CD4-positive, alpha-beta T cell (primary cell): Measurements from ENCODE around the gene GDPD5. TPM values are rescaled to one million over a fixed set of nuclear protein-coding genes. Genes with fewer than 3 reads are reported as not detected.

Experiments
- ATAC-seq: fragments of 200-7000 bp; cut with Tn5 transposase; one replicate; pipeline ENCODE4 v1.10.0; 2022; ENCODE audit warnings: mild to moderate bottlenecking; ENCODE audit not compliant: poor library complexity
- CTCF ChIA-PET: fragments of 350-600 bp; sonication (Branson Sonifier 250); formaldehyde crosslinking; loops from one replicate; lab custom pipeline; 2021; ENCODE audit warnings: antibody characterized with exemption, inconsistent platforms; lab: Charles Lee
- POLR2A ChIA-PET: fragments of 350-600 bp; sonication (Branson Sonifier 250); formaldehyde crosslinking; loops from one replicate; lab custom pipeline; 2021; ENCODE audit warnings: antibody characterized with exemption, inconsistent platforms; lab: Charles Lee
- DNase-seq, 14 experiments: peaks; one replicate each; pipeline ENCODE4 v3.0.0-alpha.2; 2013 to 2020; ENCODE audit warnings: mixed read lengths in 2 of 14
- H3K27ac ChIP-seq, 2 donors: one replicate each; pipeline versions ENCODE4 v1.5.1 to v1.7.0; 2013; ENCODE audit warnings: low read length in 2 of 2, low read depth in 1 of 2, mild to moderate bottlenecking in 1 of 2
- H3K27me3 ChIP-seq, 2 experiments: 1 replicate in 1 of 2; 2 replicates in 1 of 2; pipeline versions ENCODE4 v1.6.1 to v1.7.0; 2013; ENCODE audit warnings: low read length in 2 of 2, control low read depth in 1 of 2, mild to moderate bottlenecking in 1 of 2, moderate library complexity in 1 of 2; ENCODE audit not compliant: insufficient read depth in 2 of 2, control insufficient read depth in 1 of 2
- H3K36me3 ChIP-seq: one replicate; pipeline ENCODE4 v1.6.1; 2013; ENCODE audit warnings: low read length, control low read depth; ENCODE audit not compliant: insufficient read depth
- H3K4me1 ChIP-seq: one replicate; pipeline ENCODE4 v1.6.1; 2013; ENCODE audit warnings: low read length, control low read depth; ENCODE audit not compliant: insufficient read depth
- H3K4me3 ChIP-seq: one replicate; pipeline ENCODE4 v1.5.1; 2013; ENCODE audit warnings: mild to moderate bottlenecking, low read length, moderate library complexity
- H3K9me3 ChIP-seq, 2 experiments: 1 replicate in 1 of 2; 2 replicates in 1 of 2; pipeline versions ENCODE4 v1.6.1 to v1.7.0; 2013; ENCODE audit warnings: low read length in 2 of 2, mild to moderate bottlenecking in 2 of 2, control low read depth in 1 of 2, moderate library complexity in 1 of 2; ENCODE audit not compliant: control insufficient read depth in 1 of 2, insufficient read depth in 1 of 2
- H3K27ac Mint-ChIP-seq: one replicate; pipeline ENCODE4 v1.8.0; 2020; ENCODE audit warnings: mixed read lengths
- H3K27me3 Mint-ChIP-seq: one replicate; pipeline ENCODE4 v1.8.0; 2021; ENCODE audit warnings: mixed read lengths
- H3K36me3 Mint-ChIP-seq: one replicate; pipeline ENCODE4 v1.8.0; 2021; ENCODE audit warnings: low read depth, mixed read lengths
- H3K4me1 Mint-ChIP-seq: one replicate; pipeline ENCODE4 v1.8.0; 2021; ENCODE audit warnings: low read depth, mixed read lengths
- H3K4me3 Mint-ChIP-seq: one replicate; pipeline ENCODE4 v1.8.0; 2020; ENCODE audit warnings: mild to moderate bottlenecking, mixed read lengths
- H3K9me3 Mint-ChIP-seq: one replicate; pipeline ENCODE4 v1.8.0; 2020; ENCODE audit warnings: mixed read lengths
- intact Hi-C, 2 experiments: fragments of 100-400 bp; cut with DNase I in 1 of 2; cut with micrococcal nuclease in 1 of 2; formaldehyde crosslinking; loops; one replicate each; pipeline versions ENCODE4 v1.15.1 to v1.9.0; 2023 to 2025; cut with DNase I, micrococcal nuclease
- total RNA-seq, 174 experiments: library from RNA in 2 of 174; stranded (reverse) in 2 of 174; gene quantifications; one replicate each; pipeline ENCODE4 v1.2.3 and lab custom pipeline; 2021 to 2026
- TF ChIP-seq, protein P1 (sequence below): fragments of 200-600 bp; IDR thresholded peaks from one replicate; pipeline ENCODE4 v1.8.0; 2022; ENCODE audit warnings: antibody characterized with exemption, mild to moderate bottlenecking

GDPD5 gene
- total RNA-seq, 2 experiments from 2014 or later = 91.6 to 101 TPM

DNA sequence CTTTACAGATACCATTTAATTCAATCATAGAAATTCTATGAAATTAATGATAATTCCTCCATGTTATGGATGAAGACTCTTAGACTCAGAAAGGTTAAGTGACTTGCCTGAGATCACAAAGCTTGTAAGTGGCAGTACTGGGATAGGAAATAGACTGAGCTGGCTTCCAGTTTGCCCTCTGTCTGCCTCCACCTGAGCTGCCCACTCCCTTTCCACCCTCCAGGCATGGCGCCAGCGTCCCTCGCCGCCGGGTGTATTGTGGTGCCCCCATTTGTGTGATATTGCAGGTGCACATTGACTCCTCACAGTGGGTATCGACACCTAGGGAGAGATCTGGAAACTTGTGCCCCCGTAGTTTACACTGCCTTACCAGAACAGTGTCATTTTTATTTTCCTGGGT, 135.8 kb downstream of the GDPD5 start:
- Mint-ChIP-seq H3K4me3 (no peak overlapping the region), H3K9me3 (no peaks in the 10 kb centered on the region), H3K4me1 (no peaks in the 10 kb centered on the region), H3K36me3 (no peaks in the 10 kb centered on the region), H3K27ac (no peak overlapping the region), H3K27me3 (no peaks in the 10 kb centered on the region)
- ChIA-PET POLR2A (interaction anchor here (0.7 kb wide), 1 partner anchor 24 kb away, joined by 3 read pairs; no protein-coding TSS in a partner anchor), CTCF (interaction anchor here (0.6 to 1.3 kb wide), 2 partner anchors 18 to 141 kb away, joined by 3 to 4 read pairs; no protein-coding TSS in a partner anchor)
- Histone ChIP-seq H3K4me1 (peaks cover 9% of the 10 kb centered on the region), H3K36me3 (no peaks in the 10 kb centered on the region), H3K4me3 (no peak overlapping the region), H3K27me3 (no peaks in the 10 kb centered on the region), H3K9me3 (no peaks in the 10 kb centered on the region), H3K27ac (no peak overlapping the region)
- TF ChIP-seq, protein P1, sequence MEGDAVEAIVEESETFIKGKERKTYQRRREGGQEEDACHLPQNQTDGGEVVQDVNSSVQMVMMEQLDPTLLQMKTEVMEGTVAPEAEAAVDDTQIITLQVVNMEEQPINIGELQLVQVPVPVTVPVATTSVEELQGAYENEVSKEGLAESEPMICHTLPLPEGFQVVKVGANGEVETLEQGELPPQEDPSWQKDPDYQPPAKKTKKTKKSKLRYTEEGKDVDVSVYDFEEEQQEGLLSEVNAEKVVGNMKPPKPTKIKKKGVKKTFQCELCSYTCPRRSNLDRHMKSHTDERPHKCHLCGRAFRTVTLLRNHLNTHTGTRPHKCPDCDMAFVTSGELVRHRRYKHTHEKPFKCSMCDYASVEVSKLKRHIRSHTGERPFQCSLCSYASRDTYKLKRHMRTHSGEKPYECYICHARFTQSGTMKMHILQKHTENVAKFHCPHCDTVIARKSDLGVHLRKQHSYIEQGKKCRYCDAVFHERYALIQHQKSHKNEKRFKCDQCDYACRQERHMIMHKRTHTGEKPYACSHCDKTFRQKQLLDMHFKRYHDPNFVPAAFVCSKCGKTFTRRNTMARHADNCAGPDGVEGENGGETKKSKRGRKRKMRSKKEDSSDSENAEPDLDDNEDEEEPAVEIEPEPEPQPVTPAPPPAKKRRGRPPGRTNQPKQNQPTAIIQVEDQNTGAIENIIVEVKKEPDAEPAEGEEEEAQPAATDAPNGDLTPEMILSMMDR = no peak
- no peak for DNase-seq
- intact Hi-C loops = loop anchor here (1.0 to 10.0 kb wide), 5 partner anchors 55 to 895 kb away; partner anchors contain the start of gene LIPT2 (in 1 of the 2)
- no peak for ATAC-seq

DNA sequence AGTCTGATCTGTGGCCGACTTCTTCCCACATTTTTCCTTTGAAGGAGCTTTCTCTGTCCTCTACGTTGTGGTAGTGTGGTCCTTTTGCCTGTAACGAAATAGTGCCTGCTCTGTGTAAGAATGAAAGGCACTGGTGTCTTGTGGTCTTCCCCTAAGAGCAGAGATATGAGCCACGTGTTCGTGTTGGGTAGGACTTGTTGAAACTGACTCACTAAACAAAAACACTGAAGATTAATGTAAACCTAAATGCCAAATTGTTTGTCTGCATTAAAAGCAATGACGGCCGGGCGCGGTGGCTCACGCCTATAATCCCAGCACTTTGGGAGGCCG, 136.5 kb downstream of the GDPD5 start:
- Histone ChIP-seq H3K27ac (no peak overlapping the region), H3K36me3 (no peaks in the 10 kb centered on the region), H3K9me3 (no peaks in the 10 kb centered on the region), H3K4me1 (peaks cover 13% of the 10 kb centered on the region), H3K27me3 (no peaks in the 10 kb centered on the region), H3K4me3 (no peak overlapping the region)
- Mint-ChIP-seq H3K4me3 (no peak overlapping the region), H3K9me3 (no peaks in the 10 kb centered on the region), H3K4me1 (peaks cover 6% of the 10 kb centered on the region), H3K27ac (no peak overlapping the region), H3K36me3 (no peaks in the 10 kb centered on the region), H3K27me3 (no peaks in the 10 kb centered on the region)
- TF ChIP-seq, protein P1 = no peak
- intact Hi-C loops = loop anchor here (1.0 to 5.0 kb wide), 4 partner anchors 56 to 478 kb away; no protein-coding TSS in a partner anchor
- ATAC-seq = no peak
- CTCF ChIA-PET = interaction anchor here (0.9 to 1.7 kb wide), 5 partner anchors 8 to 141 kb away, joined by 3 to 13 read pairs (median 4); no protein-coding TSS in a partner anchor
- DNase-seq = no peak
- POLR2A ChIA-PET = interaction anchor here (0.7 to 4.1 kb wide), 5 partner anchors 25 to 143 kb away, joined by 3 to 23 read pairs (median 3); no protein-coding TSS in a partner anchor

GRCh38 chr11:75388386-75389275, 137.1 kb downstream of the GDPD5 start:
- CTCF ChIA-PET = interaction anchor here (0.9 to 1.7 kb wide), 5 partner anchors 9 to 140 kb away, joined by 3 to 13 read pairs (median 4); no protein-coding TSS in a partner anchor
- no peak overlapping the region for H3K4me3 Mint-ChIP-seq
- H3K36me3 Mint-ChIP-seq = no peaks in the 10 kb centered on the region

More at GRCh38 chr11:75388386-75389275, 137.1 kb downstream of the GDPD5 start:
- H3K4me3 ChIP-seq = no peak overlapping the region
- Mint-ChIP-seq H3K4me1 (peaks cover 12% of the 10 kb centered on the region), H3K9me3 (no peaks in the 10 kb centered on the region), H3K27me3 (no peaks in the 10 kb centered on the region), H3K27ac (no peak overlapping the region)
- ATAC-seq = peak; percentile 90
- peaks cover 19% of the 10 kb centered on the region for H3K4me1 ChIP-seq
- H3K36me3 ChIP-seq = no peaks in the 10 kb centered on the region
- H3K27ac ChIP-seq = no peak overlapping the region
- H3K9me3 ChIP-seq = no peaks in the 10 kb centered on the region
- intact Hi-C loops = loop anchor here (1.0 to 5.0 kb wide), 6 partner anchors 57 to 479 kb away; no protein-coding TSS in a partner anchor
- POLR2A ChIA-PET = interaction anchor here (0.9 to 4.1 kb wide), 5 partner anchors 41 to 174 kb away, joined by 3 to 23 read pairs (median 3); no protein-coding TSS in a partner anchor
- DNase-seq = peak; percentile 50 to 88 (median 58)
- TF ChIP-seq, protein P1 = peak; percentile 90
- no peaks in the 10 kb centered on the region for H3K27me3 ChIP-seq
